T1000 (cell line): ENCODE measurements around the gene SLC24A3.

Experiments used
- DNase-seq: peaks from one replicate; lab custom pipeline; 2025; ENCODE audit warnings: mixed read lengths; lab: John Stamatoyannopoulos, UW

SLC24A3 gene

GRCh38 chr20:19714579-19714840, 502.1 kb downstream of the SLC24A3 start:
- no peak for DNase-seq

GRCh38 chr20:19715986-19716385, 503.5 kb downstream of the SLC24A3 start:
- DNase-seq, result no peak

- no peak for DNase-seq
Observed at GRCh38 chr20:19718880-19719279, 506.4 kb downstream of the SLC24A3 start.

- DNase-seq, result no peak
Observed at GRCh38 chr20:19720991-19721390, 508.5 kb downstream of the SLC24A3 start.

GRCh38 chr20:19723051-19723450, 510.6 kb downstream of the SLC24A3 start:
- DNase-seq, result no peak

- DNase-seq, result no peak
Observed at GRCh38 chr20:19723813-19724430, 511.5 kb downstream of the SLC24A3 start.

GRCh38 chr20:19725373-19725772, 512.9 kb downstream of the SLC24A3 start:
- no peak for DNase-seq

- DNase-seq, result no peak
Observed at GRCh38 chr20:19725814-19726525, 513.5 kb downstream of the SLC24A3 start.

- no peak for DNase-seq
Observed at GRCh38 chr20:19727251-19727847, 514.9 kb downstream of the SLC24A3 start.

GRCh38 chr20:19729672-19730071, 517.2 kb downstream of the SLC24A3 start:
- no peak for DNase-seq

- no peak for DNase-seq
Observed at GRCh38 chr20:19730706-19731105, 518.3 kb downstream of the SLC24A3 start.

GRCh38 chr20:19734811-19735210, 522.4 kb downstream of the SLC24A3 start:
- no peak for DNase-seq

GRCh38 chr20:19735446-19735845, 523.0 kb downstream of the SLC24A3 start:
- peak; percentile 31 for DNase-seq

GRCh38 chr20:19737025-19737424, 524.6 kb downstream of the SLC24A3 start:
- no peak for DNase-seq

- DNase-seq, result no peak
Observed at GRCh38 chr20:19738951-19739350, 526.5 kb downstream of the SLC24A3 start.

GRCh38 chr20:19739351-19739750, 526.9 kb downstream of the SLC24A3 start:
- DNase-seq, result no peak

- DNase-seq, result no peak
Observed at GRCh38 chr20:19740512-19740911, 528.1 kb downstream of the SLC24A3 start.

GRCh38 chr20:19741924-19742323, 529.5 kb downstream of the SLC24A3 start:
- no peak for DNase-seq

- DNase-seq, result no peak
Observed at GRCh38 chr20:19742974-19743639, 530.7 kb downstream of the SLC24A3 start.

- DNase-seq, result no peak
Observed at GRCh38 chr20:19743640-19743995, 531.2 kb downstream of the SLC24A3 start.

GRCh38 chr20:19745106-19745505, 532.7 kb downstream of the SLC24A3 start:
- DNase-seq, result no peak

GRCh38 chr20:19745584-19745983, 533.1 kb downstream of the SLC24A3 start:
- no peak for DNase-seq

GRCh38 chr20:19746396-19746795, 534.0 kb downstream of the SLC24A3 start:
- DNase-seq, result no peak
